Naive B cell (primary cell): ENCODE measurements around the gene CBLN4. TPM values are rescaled to one million over a fixed set of nuclear protein-coding genes. Genes with fewer than 3 reads are reported as not detected.
A peak's percentile ranks its signal among the peaks of the same experiment; 100 is the strongest.

Source experiments
- ATAC-seq, 2 donors: fragments of 150-1000 bp; cut with Tn5 transposase; 2 replicates each; pipeline ENCODE4 v1.10.0; 2021; ENCODE audit warnings: low read depth in 2 of 2, mild to moderate bottlenecking in 2 of 2, moderate library complexity in 2 of 2
- DNase-seq: peaks from one replicate; pipeline ENCODE4 v3.0.0; 2022
- H3K27ac Mint-ChIP-seq, 6 donors: one replicate each; pipeline ENCODE4 v1.8.0; 2020 to 2022; ENCODE audit warnings: mild to moderate bottlenecking in 6 of 6, mixed read lengths in 6 of 6, moderate library complexity in 5 of 6, inconsistent platforms in 2 of 6
- H3K27me3 Mint-ChIP-seq, 3 donors: one replicate each; pipeline ENCODE4 v1.8.0; 2021 to 2022; ENCODE audit warnings: mixed read lengths in 3 of 3, mild to moderate bottlenecking in 1 of 3
- H3K36me3 Mint-ChIP-seq, 2 donors: one replicate each; pipeline ENCODE4 v1.8.0; 2020 to 2022; ENCODE audit warnings: mixed read lengths in 2 of 2, inconsistent platforms in 1 of 2, mild to moderate bottlenecking in 1 of 2
- H3K4me1 Mint-ChIP-seq, 3 donors: one replicate each; pipeline ENCODE4 v1.8.0; 2020 to 2022; ENCODE audit warnings: mixed read lengths in 3 of 3, inconsistent platforms in 1 of 3, mild to moderate bottlenecking in 1 of 3, moderate library complexity in 1 of 3
- H3K4me3 Mint-ChIP-seq, 8 donors: one replicate each; pipeline ENCODE4 v1.8.0; 2020 to 2022; ENCODE audit warnings: mild to moderate bottlenecking in 8 of 8, mixed read lengths in 8 of 8, moderate library complexity in 8 of 8, inconsistent platforms in 2 of 8
- H3K9me3 Mint-ChIP-seq, 7 donors: one replicate each; pipeline ENCODE4 v1.8.0; 2020 to 2022; ENCODE audit warnings: mixed read lengths in 7 of 7, mild to moderate bottlenecking in 5 of 7, inconsistent platforms in 2 of 7, moderate library complexity in 1 of 7
- polyA plus RNA-seq, 6 donors: library from polyadenylated mRNA; unstranded; fragments of 300-500 nt; fragmentation: Illumina TruSeq; gene quantifications; one replicate each; pipeline ENCODE4 v1.2.3, GENCODE V29; 2021; ENCODE audit warnings: low read depth in 6 of 6

CBLN4 gene
- not detected for polyA plus RNA-seq

- H3K27ac Mint-ChIP-seq, result peak within 1 kb of the TSS in 1 of 6 donors; percentile 87
- no peaks in the 10 kb centered on the region for H3K4me1 Mint-ChIP-seq
- ATAC-seq (no peak), DNase-seq (no peak)
- H3K27me3 Mint-ChIP-seq, result peaks cover 27 to 59% (median 34%) of the 10 kb centered on the region in 3 donors
- H3K9me3 Mint-ChIP-seq, result peaks cover 1 to 18% (median 13%) of the 10 kb centered on the region in 7 donors
- H3K36me3 Mint-ChIP-seq, result peaks cover 0 to 6% of the 10 kb centered on the region in 2 donors
- peak within 1 kb of the TSS in 1 of 8 donors; percentile 47 for H3K4me3 Mint-ChIP-seq
Observed at GRCh38 chr20:56005389-56005715, at the start of gene CBLN4. Gene CBLN4, minus strand, starts transcription at chr20:56005519. Its CDS starts 1,348 bp downstream, at chr20:56004171.

GRCh38 chr20:56043227-56043626, 37.9 kb upstream of the CBLN4 start:
- Mint-ChIP-seq H3K36me3 (no peaks in the 10 kb centered on the region), H3K9me3 (peaks cover under 1 to 16% (median 4%) of the 10 kb centered on the region in 7 donors), H3K4me3 (no peak overlapping the region), H3K4me1 (no peaks in the 10 kb centered on the region), H3K27me3 (no peaks in the 10 kb centered on the region), H3K27ac (no peak overlapping the region)
- no peak for DNase-seq
- no peak for ATAC-seq

- DNase-seq, result no peak
- Mint-ChIP-seq H3K9me3 (peaks cover 18 to 59% (median 33%) of the 10 kb centered on the region in 7 donors), H3K4me3 (no peak overlapping the region)
Observed at GRCh38 chr20:56032251-56032650, 26.9 kb upstream of the CBLN4 start.

GRCh38 chr20:56018716-56019115, 13.4 kb upstream of the CBLN4 start:
- Mint-ChIP-seq H3K4me1 (no peaks in the 10 kb centered on the region), H3K4me3 (no peak overlapping the region), H3K27me3 (no peaks in the 10 kb centered on the region), H3K9me3 (peaks cover 0 to 14% (median 10%) of the 10 kb centered on the region in 7 donors), H3K27ac (no peak overlapping the region), H3K36me3 (no peaks in the 10 kb centered on the region)
- ATAC-seq (no peak), DNase-seq (no peak)

More at GRCh38 chr20:56032251-56032650, 26.9 kb upstream of the CBLN4 start:
- no peak for ATAC-seq
- no peaks in the 10 kb centered on the region for H3K4me1 Mint-ChIP-seq
- no peak overlapping the region for H3K27ac Mint-ChIP-seq
- H3K36me3 Mint-ChIP-seq, result no peaks in the 10 kb centered on the region
- no peaks in the 10 kb centered on the region for H3K27me3 Mint-ChIP-seq

- DNase-seq (no peak), ATAC-seq (no peak)
- Mint-ChIP-seq H3K27ac (no peak overlapping the region), H3K4me1 (no peaks in the 10 kb centered on the region), H3K27me3 (no peaks in the 10 kb centered on the region), H3K9me3 (peaks cover 0 to 12% (median 8%) of the 10 kb centered on the region in 7 donors), H3K4me3 (no peak overlapping the region), H3K36me3 (no peaks in the 10 kb centered on the region)
Observed at GRCh38 chr20:56018194-56018593, 12.9 kb upstream of the CBLN4 start.

- no peaks in the 10 kb centered on the region for H3K4me1 Mint-ChIP-seq
- ATAC-seq (no peak), DNase-seq (no peak)
- H3K27me3 Mint-ChIP-seq, result no peaks in the 10 kb centered on the region
- H3K27ac Mint-ChIP-seq, result no peak overlapping the region
- no peaks in the 10 kb centered on the region for H3K36me3 Mint-ChIP-seq
- peaks cover 0 to 10% (median 5%) of the 10 kb centered on the region in 7 donors for H3K9me3 Mint-ChIP-seq
- no peak overlapping the region for H3K4me3 Mint-ChIP-seq
Observed at GRCh38 chr20:56017560-56017959, 12.2 kb upstream of the CBLN4 start.

- Mint-ChIP-seq H3K27ac (no peak overlapping the region), H3K27me3 (no peaks in the 10 kb centered on the region), H3K36me3 (no peaks in the 10 kb centered on the region), H3K4me1 (no peaks in the 10 kb centered on the region), H3K9me3 (peaks cover 0 to 13% (median 5%) of the 10 kb centered on the region in 7 donors), H3K4me3 (no peak overlapping the region)
- ATAC-seq (no peak), DNase-seq (no peak)
Observed at GRCh38 chr20:56014998-56015397, 9.7 kb upstream of the CBLN4 start.

- peaks cover 0 to 13% (median 4%) of the 10 kb centered on the region in 7 donors for H3K9me3 Mint-ChIP-seq
- H3K36me3 Mint-ChIP-seq, result no peaks in the 10 kb centered on the region
- H3K4me1 Mint-ChIP-seq, result no peaks in the 10 kb centered on the region
- ATAC-seq (no peak), DNase-seq (no peak)
- H3K4me3 Mint-ChIP-seq, result no peak overlapping the region
- H3K27ac Mint-ChIP-seq, result no peak overlapping the region
- no peaks in the 10 kb centered on the region for H3K27me3 Mint-ChIP-seq
Observed at GRCh38 chr20:56014151-56014550, 8.8 kb upstream of the CBLN4 start.

GRCh38 chr20:56004611-56005388, 519 bp downstream of the CBLN4 start:
- Mint-ChIP-seq H3K9me3 (peaks cover 1 to 17% (median 13%) of the 10 kb centered on the region in 7 donors), H3K27me3 (peaks cover 27 to 59% (median 34%) of the 10 kb centered on the region in 3 donors), H3K4me1 (no peaks in the 10 kb centered on the region), H3K36me3 (peaks cover 0 to 6% of the 10 kb centered on the region in 2 donors), H3K27ac (no peak overlapping the region), H3K4me3 (peak overlapping the region in 1 of 8 donors; percentile 47)
- DNase-seq, result no peak
- no peak for ATAC-seq

GRCh38 chr20:56004007-56004406, 1.3 kb downstream of the CBLN4 start:
- Mint-ChIP-seq H3K4me1 (no peaks in the 10 kb centered on the region), H3K27me3 (peaks cover 27 to 59% (median 34%) of the 10 kb centered on the region in 3 donors), H3K36me3 (peaks cover 0 to 6% of the 10 kb centered on the region in 2 donors), H3K4me3 (no peak overlapping the region), H3K27ac (no peak overlapping the region), H3K9me3 (peaks cover 1 to 17% (median 13%) of the 10 kb centered on the region in 7 donors)
- DNase-seq, result no peak
- no peak for ATAC-seq

GRCh38 chr20:56002908-56003800, 2.2 kb downstream of the CBLN4 start:
- Mint-ChIP-seq H3K27me3 (peaks cover 27 to 59% (median 34%) of the 10 kb centered on the region in 3 donors), H3K4me3 (no peak overlapping the region)

GRCh38 chr20:56001890-56002289, 3.4 kb downstream of the CBLN4 start:
- no peak overlapping the region for H3K27ac Mint-ChIP-seq
- no peak overlapping the region for H3K4me3 Mint-ChIP-seq
- peaks cover 23 to 55% (median 32%) of the 10 kb centered on the region in 3 donors for H3K27me3 Mint-ChIP-seq
- DNase-seq, result no peak
- H3K9me3 Mint-ChIP-seq, result peaks cover 2 to 9% (median 7%) of the 10 kb centered on the region in 7 donors
- no peaks in the 10 kb centered on the region for H3K4me1 Mint-ChIP-seq
- no peak for ATAC-seq
- H3K36me3 Mint-ChIP-seq, result peaks cover 0 to 6% of the 10 kb centered on the region in 2 donors

More at GRCh38 chr20:56002908-56003800, 2.2 kb downstream of the CBLN4 start:
- Mint-ChIP-seq H3K36me3 (peaks cover 0 to 6% of the 10 kb centered on the region in 2 donors), H3K9me3 (peaks cover 1 to 15% (median 9%) of the 10 kb centered on the region in 7 donors), H3K4me1 (no peaks in the 10 kb centered on the region), H3K27ac (no peak overlapping the region)
- DNase-seq (no peak), ATAC-seq (no peak)

GRCh38 chr20:56001106-56001785, 4.1 kb downstream of the CBLN4 start:
- Mint-ChIP-seq H3K9me3 (peaks cover under 1 to 7% (median 3%) of the 10 kb centered on the region in 7 donors), H3K36me3 (peaks cover 0 to 6% of the 10 kb centered on the region in 2 donors), H3K27me3 (peaks cover 16 to 50% (median 26%) of the 10 kb centered on the region in 3 donors), H3K27ac (no peak overlapping the region), H3K4me3 (no peak overlapping the region), H3K4me1 (no peaks in the 10 kb centered on the region)
- DNase-seq (no peak), ATAC-seq (no peak)
